ENCODE measurements around the gene PPP1R1A.

PPP1R1A gene

DNA sequence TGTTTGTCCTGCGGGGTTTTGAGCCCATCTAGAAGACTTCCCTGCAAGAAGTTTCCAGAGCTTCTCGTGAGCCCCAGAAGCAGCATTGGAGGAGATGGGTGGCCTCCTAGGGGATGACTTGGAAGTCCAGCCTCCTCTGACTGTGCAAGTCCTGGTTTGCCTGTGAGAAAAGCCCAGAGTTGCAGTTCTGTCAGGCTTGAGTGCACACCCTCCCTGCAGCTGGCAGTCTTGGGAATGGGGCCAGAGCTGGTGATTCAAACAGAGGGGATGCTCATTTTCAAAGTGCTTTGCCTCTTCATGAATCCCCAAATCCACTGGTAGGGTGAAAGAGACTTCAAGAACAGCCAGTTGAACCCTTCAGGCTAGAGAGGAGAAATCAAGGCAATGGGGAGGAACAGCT lies 3.9 kb upstream of the PPP1R1A start:
- Histone ChIP-seq H2BK5ac (ENCODE audit: low read length) (no peak overlapping the region), H3K36me3 (replicated peaks in 1 of 2; ENCODE audit: control insufficient read depth in 2 of 2, insufficient read depth in 2 of 2, low read length in 2 of 2) (no peaks in the 10 kb centered on the region), H3K18ac (ENCODE audit: low read length) (no peak overlapping the region), H4K91ac (ENCODE audit: low read depth, low read length, poor library complexity) (no peak overlapping the region), H3K4me2 (ENCODE audit: insufficient read depth, low read length, poor library complexity, severe bottlenecking) (no peak overlapping the region), H3K4me3 (ENCODE audit: low read length in 2 of 2) (no peak overlapping the region), H3K4ac (ENCODE audit: low read length) (no peak overlapping the region), H2AK5ac (ENCODE audit: low read depth, low read length) (no peak overlapping the region), H4K8ac (ENCODE audit: low read depth, low read length) (no peak overlapping the region), H2BK15ac (ENCODE audit: low read length) (no peak overlapping the region), H3K23ac (ENCODE audit: low read depth, low read length, poor library complexity) (no peak overlapping the region), H3K79me1 (ENCODE audit: low read depth, low read length) (no peaks in the 10 kb centered on the region), H3K4me1 (ENCODE audit: control insufficient read depth in 2 of 2, insufficient read depth in 1 of 2, low read depth in 1 of 2, low read length in 2 of 2) (peaks cover 0 to 11% of the 10 kb centered on the region in 2 donors), H2BK12ac (ENCODE audit: low read length) (no peak overlapping the region), H2AFZ (ENCODE audit: low read length) (no peak overlapping the region), H3K14ac (ENCODE audit: low read length) (no peak overlapping the region), H3K9me3 (replicated peaks in 1 of 2; ENCODE audit: control insufficient read depth in 2 of 2, insufficient read depth in 1 of 2, low read depth in 1 of 2, low read length in 2 of 2) (no peaks in the 10 kb centered on the region), H3K27me3 (ENCODE audit: control insufficient read depth in 3 of 3, insufficient read depth in 3 of 3, low read depth in 1 of 3, low read length in 3 of 3) (peaks cover 0 to 47% (median 11%) of the 10 kb centered on the region in 3 experiments), H2BK120ac (ENCODE audit: low read depth, low read length) (no peak overlapping the region), H3K27ac (replicated peaks; ENCODE audit: low read length) (no peak overlapping the region), H3K9ac (ENCODE audit: low read depth, low read length, poor library complexity) (no peak overlapping the region)
- WGBS, 2 donors (ENCODE audit: extremely low coverage in 2 of 2, insufficient read length in 2 of 2, insufficient replicate concordance in 1 of 2): no CpG with 5 or more reads among the region's 2 CpGs
- DNase-seq (ENCODE audit: low spot score): no peak

GRCh38 chr12:54590978-54591591 lies 2.6 kb upstream of the PPP1R1A start:
- peak overlapping the region; percentile 36 for H3K18ac ChIP-seq (ENCODE audit: low read length)
- H3K9ac ChIP-seq (ENCODE audit: low read depth, low read length, poor library complexity): no peak overlapping the region
- H2AK5ac ChIP-seq (ENCODE audit: low read depth, low read length): peak overlapping the region; percentile 27
- H3K36me3 ChIP-seq (replicated peaks in 1 of 2; ENCODE audit: control insufficient read depth in 2 of 2, insufficient read depth in 2 of 2, low read length in 2 of 2): no peaks in the 10 kb centered on the region
- H3K9me3 ChIP-seq (replicated peaks in 1 of 2; ENCODE audit: control insufficient read depth in 2 of 2, insufficient read depth in 1 of 2, low read depth in 1 of 2, low read length in 2 of 2): no peaks in the 10 kb centered on the region
- H3K23ac ChIP-seq (ENCODE audit: low read depth, low read length, poor library complexity): no peak overlapping the region
- no peak for DNase-seq (ENCODE audit: low spot score)
- no peak overlapping the region for H3K4me2 ChIP-seq (ENCODE audit: insufficient read depth, low read length, poor library complexity, severe bottlenecking)
- H2BK5ac ChIP-seq (ENCODE audit: low read length): no peak overlapping the region
- H2BK120ac ChIP-seq (ENCODE audit: low read depth, low read length): no peak overlapping the region
- H3K79me1 ChIP-seq (ENCODE audit: low read depth, low read length): no peaks in the 10 kb centered on the region
- H3K4ac ChIP-seq (ENCODE audit: low read length): no peak overlapping the region
- no peak overlapping the region for H2BK12ac ChIP-seq (ENCODE audit: low read length)
- no peak overlapping the region for H2BK15ac ChIP-seq (ENCODE audit: low read length)
- peaks cover 0 to 60% (median 11%) of the 10 kb centered on the region in 3 experiments for H3K27me3 ChIP-seq (ENCODE audit: control insufficient read depth in 3 of 3, insufficient read depth in 3 of 3, low read depth in 1 of 3, low read length in 3 of 3)
- H3K4me3 ChIP-seq (ENCODE audit: low read length in 2 of 2): no peak overlapping the region
- no peak overlapping the region for H3K14ac ChIP-seq (ENCODE audit: low read length)
- H3K27ac ChIP-seq (replicated peaks; ENCODE audit: low read length): no peak overlapping the region
- WGBS, 2 donors (ENCODE audit: extremely low coverage in 2 of 2, insufficient read length in 2 of 2, insufficient replicate concordance in 1 of 2): no CpG with 5 or more reads among the region's 7 CpGs
- peaks cover 0 to 13% of the 10 kb centered on the region in 2 donors for H3K4me1 ChIP-seq (ENCODE audit: control insufficient read depth in 2 of 2, insufficient read depth in 1 of 2, low read depth in 1 of 2, low read length in 2 of 2)
- H4K8ac ChIP-seq (ENCODE audit: low read depth, low read length): no peak overlapping the region
- no peak overlapping the region for H4K91ac ChIP-seq (ENCODE audit: low read depth, low read length, poor library complexity)
- no peak overlapping the region for H2AFZ ChIP-seq (ENCODE audit: low read length)

- H3K27ac ChIP-seq (replicated peaks; ENCODE audit: low read length): no peak overlapping the region
- H2BK120ac ChIP-seq (ENCODE audit: low read depth, low read length): no peak overlapping the region
- peaks cover 0 to 13% of the 10 kb centered on the region in 2 donors for H3K4me1 ChIP-seq (ENCODE audit: control insufficient read depth in 2 of 2, insufficient read depth in 1 of 2, low read depth in 1 of 2, low read length in 2 of 2)
- H3K9ac ChIP-seq (ENCODE audit: low read depth, low read length, poor library complexity): no peak overlapping the region
- no peak overlapping the region for H4K8ac ChIP-seq (ENCODE audit: low read depth, low read length)
- no peaks in the 10 kb centered on the region for H3K36me3 ChIP-seq (replicated peaks in 1 of 2; ENCODE audit: control insufficient read depth in 2 of 2, insufficient read depth in 2 of 2, low read length in 2 of 2)
- H2BK12ac ChIP-seq (ENCODE audit: low read length): no peak overlapping the region
- no peaks in the 10 kb centered on the region for H3K9me3 ChIP-seq (replicated peaks in 1 of 2; ENCODE audit: control insufficient read depth in 2 of 2, insufficient read depth in 1 of 2, low read depth in 1 of 2, low read length in 2 of 2)
- no peak overlapping the region for H3K4ac ChIP-seq (ENCODE audit: low read length)
- H3K27me3 ChIP-seq (ENCODE audit: control insufficient read depth in 3 of 3, insufficient read depth in 3 of 3, low read depth in 1 of 3, low read length in 3 of 3): peaks cover 0 to 64% (median 11%) of the 10 kb centered on the region in 3 experiments
- WGBS, 2 donors (ENCODE audit: extremely low coverage in 2 of 2, insufficient read length in 2 of 2, insufficient replicate concordance in 1 of 2): no CpG with 5 or more reads among the region's 5 CpGs
- H2AK5ac ChIP-seq (ENCODE audit: low read depth, low read length): peak overlapping the region; percentile 8
- H3K23ac ChIP-seq (ENCODE audit: low read depth, low read length, poor library complexity): no peak overlapping the region
- H3K4me3 ChIP-seq (ENCODE audit: low read length in 2 of 2): no peak overlapping the region
- H2AFZ ChIP-seq (ENCODE audit: low read length): no peak overlapping the region
- H3K18ac ChIP-seq (ENCODE audit: low read length): peak overlapping the region; percentile 68
- no peak for DNase-seq (ENCODE audit: low spot score)
- no peak overlapping the region for H4K91ac ChIP-seq (ENCODE audit: low read depth, low read length, poor library complexity)
- H3K4me2 ChIP-seq (ENCODE audit: insufficient read depth, low read length, poor library complexity, severe bottlenecking): no peak overlapping the region
- no peaks in the 10 kb centered on the region for H3K79me1 ChIP-seq (ENCODE audit: low read depth, low read length)
- H2BK15ac ChIP-seq (ENCODE audit: low read length): peak overlapping the region; percentile 54
- H2BK5ac ChIP-seq (ENCODE audit: low read length): no peak overlapping the region
- no peak overlapping the region for H3K14ac ChIP-seq (ENCODE audit: low read length)
Observed at GRCh38 chr12:54589964-54590363, 1.5 kb upstream of the PPP1R1A start.

- DNase-seq (ENCODE audit: low spot score): no peak
- Histone ChIP-seq H3K4me2 (ENCODE audit: insufficient read depth, low read length, poor library complexity, severe bottlenecking) (peak overlapping the region; percentile 53), H2BK15ac (ENCODE audit: low read length) (no peak overlapping the region), H3K27me3 (ENCODE audit: control insufficient read depth in 3 of 3, insufficient read depth in 3 of 3, low read depth in 1 of 3, low read length in 3 of 3) (peaks cover 0 to 64% (median 11%) of the 10 kb centered on the region in 3 experiments), H3K4me1 (ENCODE audit: control insufficient read depth in 2 of 2, insufficient read depth in 1 of 2, low read depth in 1 of 2, low read length in 2 of 2) (peaks cover 0 to 17% of the 10 kb centered on the region in 2 donors), H3K9ac (ENCODE audit: low read depth, low read length, poor library complexity) (no peak overlapping the region), H2BK120ac (ENCODE audit: low read depth, low read length) (no peak overlapping the region), H3K4me3 (ENCODE audit: low read length in 2 of 2) (peak overlapping the region in 1 of 2 donors; percentile 71), H4K91ac (ENCODE audit: low read depth, low read length, poor library complexity) (no peak overlapping the region), H3K18ac (ENCODE audit: low read length) (no peak overlapping the region), H3K4ac (ENCODE audit: low read length) (no peak overlapping the region), H2AFZ (ENCODE audit: low read length) (peak overlapping the region; percentile 64), H3K9me3 (replicated peaks in 1 of 2; ENCODE audit: control insufficient read depth in 2 of 2, insufficient read depth in 1 of 2, low read depth in 1 of 2, low read length in 2 of 2) (no peaks in the 10 kb centered on the region), H3K79me1 (ENCODE audit: low read depth, low read length) (no peaks in the 10 kb centered on the region), H3K14ac (ENCODE audit: low read length) (no peak overlapping the region), H3K27ac (replicated peaks; ENCODE audit: low read length) (no peak overlapping the region), H3K23ac (ENCODE audit: low read depth, low read length, poor library complexity) (no peak overlapping the region), H3K36me3 (replicated peaks in 1 of 2; ENCODE audit: control insufficient read depth in 2 of 2, insufficient read depth in 2 of 2, low read length in 2 of 2) (no peaks in the 10 kb centered on the region), H2AK5ac (ENCODE audit: low read depth, low read length) (no peak overlapping the region), H2BK12ac (ENCODE audit: low read length) (no peak overlapping the region), H4K8ac (ENCODE audit: low read depth, low read length) (no peak overlapping the region), H2BK5ac (ENCODE audit: low read length) (no peak overlapping the region)
- no CpG with 5 or more reads among the region's 13 CpGs for WGBS, 2 donors (ENCODE audit: extremely low coverage in 2 of 2, insufficient read length in 2 of 2, insufficient replicate concordance in 1 of 2)
Observed at GRCh38 chr12:54588890-54589267, 420 bp upstream of the PPP1R1A start.
